ENCODE results near the gene MRGPRX4. TPM values are rescaled to one million over a fixed set of nuclear protein-coding genes. Genes with fewer than 3 reads are reported as not detected.
A peak's percentile ranks its signal among the peaks of the same experiment; 100 is the strongest.

MRGPRX4 gene
- total RNA-seq, 1 donor from 2014 or later: not detected

- DNase-seq (ENCODE audit: low read depth) (no peak), FAIRE-seq (peak; percentile 97)
- H3K4me3 ChIP-seq (ENCODE audit: low read depth, low read length): no peak overlapping the region
- TF ChIP-seq CTCF (IDR thresholded peaks at IDR 0.05; ENCODE audit: insufficient read depth, low read length, severe bottlenecking): no peak
- no peaks in the 10 kb centered on the region for H3K27me3 ChIP-seq (ENCODE audit: control insufficient read depth, insufficient read depth, low read length)
- no peaks in the 10 kb centered on the region for H3K36me3 ChIP-seq (ENCODE audit: control insufficient read depth, insufficient read depth, low read length)
Observed at GRCh38 chr11:18222814-18223421, 50.3 kb downstream of the MRGPRX4 start.

Other genes with a start within 250 kb of the MRGPRX4 start
- 29.2 and 31.1 TPM in 2 replicates for gene SERGEF, start 159.8 kb upstream of the MRGPRX4 start, total RNA-seq
- gene TPH1, start 126.6 kb upstream of the MRGPRX4 start, total RNA-seq: under 0.01 and 0.26 TPM in 2 replicates
- gene SAAL1, start 66.8 kb upstream of the MRGPRX4 start, total RNA-seq: 10.6 and 15.8 TPM in 2 replicates
- gene MRGPRX3, start 40.3 kb upstream of the MRGPRX4 start, total RNA-seq: 0.13 TPM in 1 of 2 replicates, not detected in the other
- not detected in 2 replicates for gene SAA4, start 64.0 kb downstream of the MRGPRX4 start, total RNA-seq
- gene SAA2, start 75.8 kb downstream of the MRGPRX4 start, total RNA-seq: 1.9 TPM in 1 of 2 replicates, not detected in the other
- gene SAA1, start 93.4 kb downstream of the MRGPRX4 start, total RNA-seq: 1.6 and 4.7 TPM in 2 replicates
- 39.0 and 58.9 TPM in 2 replicates for gene HPS5, start 149.3 kb downstream of the MRGPRX4 start, total RNA-seq
- 56.3 and 79.8 TPM in 2 replicates for gene GTF2H1, start 149.7 kb downstream of the MRGPRX4 start, total RNA-seq
- 898 and 1,075 TPM in 2 replicates for gene LDHA, start 221.7 kb downstream of the MRGPRX4 start, total RNA-seq
- 0.26 and 1.7 TPM in 2 replicates for gene LDHC, start 239.5 kb downstream of the MRGPRX4 start, total RNA-seq